ENCODE results near the gene TTC7B.

Gene TTC7B

GRCh38 chr14:90587918-90588317 is 228.3 kb downstream of the TTC7B start:
- no peak for DNase-seq

- DNase-seq, result no peak
Observed at GRCh38 chr14:90587252-90587910, 228.8 kb downstream of the TTC7B start.

- no peak for DNase-seq
Observed at GRCh38 chr14:90585106-90585505, 231.1 kb downstream of the TTC7B start.

GRCh38 chr14:90583916-90584605 is 232.2 kb downstream of the TTC7B start:
- no peak for DNase-seq

GRCh38 chr14:90583427-90583826 is 232.8 kb downstream of the TTC7B start:
- no peak for DNase-seq

GRCh38 chr14:90582166-90582565 is 234.1 kb downstream of the TTC7B start:
- no peak for DNase-seq

- no peak for DNase-seq
Observed at GRCh38 chr14:90581745-90582144, 234.5 kb downstream of the TTC7B start.

GRCh38 chr14:90580377-90581335 is 235.6 kb downstream of the TTC7B start:
- DNase-seq, result no peak

GRCh38 chr14:90579816-90580215 is 236.4 kb downstream of the TTC7B start:
- DNase-seq, result no peak

GRCh38 chr14:90579088-90579487 is 237.1 kb downstream of the TTC7B start:
- DNase-seq, result no peak

GRCh38 chr14:90578283-90578985 is 237.8 kb downstream of the TTC7B start:
- no peak for DNase-seq

GRCh38 chr14:90577661-90578282 is 238.5 kb downstream of the TTC7B start:
- no peak for DNase-seq

GRCh38 chr14:90576981-90577660 is 239.1 kb downstream of the TTC7B start:
- no peak for DNase-seq

GRCh38 chr14:90576581-90576980 is 239.6 kb downstream of the TTC7B start:
- no peak for DNase-seq

- no peak for DNase-seq
Observed at GRCh38 chr14:90575781-90576180, 240.4 kb downstream of the TTC7B start.

GRCh38 chr14:90575336-90575735 is 240.9 kb downstream of the TTC7B start:
- no peak for DNase-seq

- DNase-seq, result no peak
Observed at GRCh38 chr14:90574188-90575131, 241.8 kb downstream of the TTC7B start.

GRCh38 chr14:90573385-90574105 is 242.7 kb downstream of the TTC7B start:
- DNase-seq, result no peak

GRCh38 chr14:90572441-90573150 is 243.6 kb downstream of the TTC7B start:
- no peak for DNase-seq
